Motor neuron (in vitro differentiated cells): ENCODE measurements around the gene SEMA4F. TPM values are rescaled to one million over a fixed set of nuclear protein-coding genes. Genes with fewer than 3 reads are reported as not detected.

ENCODE experiments used
- ATAC-seq, 8 experiments: fragments of 200-7000 bp; cut with Tn5 transposase; replicated peaks in 6 of 8; 2 replicates each; pipeline ENCODE4 v1.8.0; 2021; ENCODE audit warnings: mild to moderate bottlenecking in 8 of 8, moderate library complexity in 8 of 8
- H3K27ac ChIP-seq, 2 donors: fragments of 250-450 bp; sonication (Bioruptor Pico); 2 replicates each; pipeline ENCODE4 v1.9.0; 2021; ENCODE audit warnings: antibody characterized with exemption in 2 of 2, mild to moderate bottlenecking in 2 of 2, moderate library complexity in 1 of 2
- H3K4me1 ChIP-seq, 2 donors: fragments of 250-450 bp; sonication (Bioruptor Pico); replicated peaks in 1 of 2; 2 replicates each; pipeline ENCODE4 v1.6.1; 2021; ENCODE audit warnings: antibody characterized with exemption in 2 of 2, mild to moderate bottlenecking in 2 of 2, moderate library complexity in 1 of 2
- H3K4me3 ChIP-seq, 5 donors: fragments of 250-450 bp; sonication (Bioruptor Pico); 2 replicates each; pipeline ENCODE4 v1.9.0; 2021; ENCODE audit warnings: antibody characterized with exemption in 5 of 5, mild to moderate bottlenecking in 5 of 5, moderate library complexity in 4 of 5
- WGBS, 10 experiments: fragments of 450-650 bp; shearing (Covaris generic); methylation state at CpG; one replicate each; pipeline ENCODE4 v1.0.0; 2022; 5-methylcytosine and 5-hydroxymethylcytosine counted together
- in situ Hi-C, 9 experiments: fragments of 400-800 bp; cut with MboI; loops; one replicate each; pipeline ENCODE4 v1.15.0; 2021; ENCODE audit warnings: low sequenced_read_pairs in 9 of 9, low pct_unique_long_range_greater_than_20kb in 2 of 9; ENCODE audit not compliant: unreplicated experiment in 9 of 9
- total RNA-seq, 8 experiments: library from RNA; unstranded; fragments of 300-600 nt; gene quantifications; 2 replicates each; pipeline versions ENCODE4 v1.2.3 to v1.2.4, GENCODE V29; 2022

The SEMA4F gene
- total RNA-seq, 8 experiments from 2014 or later = 0.31 to 21.4 (median 10.4) TPM

- in situ Hi-C loops = loop anchor here in 1 of 9 experiments (25.0 kb wide), 1 partner anchor 962 kb away; the partner anchor contains the start of gene MRPL19
- no peaks in the 10 kb centered on the region for H3K4me1 ChIP-seq
- H3K27ac ChIP-seq = no peak overlapping the region
- WGBS, 10 experiments = 33 to 100% (median 88%) methylated on average over 1 to 4 of the region's 6 CpGs; no CpG with 5 or more reads in 4 of the 10 experiments
- no peak overlapping the region for H3K4me3 ChIP-seq
- ATAC-seq = no peak
Measured at GRCh38 chr2:74675090-74675489, 21.0 kb downstream of the SEMA4F start.

- in situ Hi-C loops = loop anchor here in 1 of 9 experiments (25.0 kb wide), 1 partner anchor 961 kb away; the partner anchor contains the start of gene MRPL19
- H3K4me1 ChIP-seq = no peaks in the 10 kb centered on the region
- 49 to 100% (median 82%) methylated on average over 1 to 4 of the region's 4 CpGs; no CpG with 5 or more reads in 2 of the 10 experiments for WGBS, 10 experiments
- H3K27ac ChIP-seq = no peak overlapping the region
- ATAC-seq = no peak
- H3K4me3 ChIP-seq = no peak overlapping the region
Measured at GRCh38 chr2:74676331-74676730, 22.3 kb downstream of the SEMA4F start.

GRCh38 chr2:74679615-74680014, 25.6 kb downstream of the SEMA4F start:
- 83 to 95% (median 93%) methylated on average over 2 to 9 of the region's 15 CpGs; no CpG with 5 or more reads in 7 of the 10 experiments for WGBS, 10 experiments
- in situ Hi-C loops = loop anchor here in 1 of 9 experiments (25.0 kb wide), 1 partner anchor 958 kb away; the partner anchor contains the start of gene MRPL19
- ATAC-seq = no peak

GRCh38 chr2:74682501-74682900, 28.5 kb downstream of the SEMA4F start:
- in situ Hi-C loops = loop anchor here in 1 of 9 experiments (25.0 kb wide), 1 partner anchor 955 kb away; the partner anchor contains the start of gene MRPL19
- H3K4me3 ChIP-seq = no peak overlapping the region
- no peaks in the 10 kb centered on the region for H3K4me1 ChIP-seq
- H3K27ac ChIP-seq = no peak overlapping the region
- ATAC-seq = no peak

More at GRCh38 chr2:74679615-74680014, 25.6 kb downstream of the SEMA4F start:
- Histone ChIP-seq H3K4me3 (no peak overlapping the region), H3K27ac (no peak overlapping the region), H3K4me1 (no peaks in the 10 kb centered on the region)

- in situ Hi-C loops = loop anchor here in 1 of 9 experiments (25.0 kb wide), 1 partner anchor 952 kb away; the partner anchor contains the start of gene MRPL19
- Histone ChIP-seq H3K27ac (no peak overlapping the region), H3K4me1 (no peaks in the 10 kb centered on the region), H3K4me3 (no peak overlapping the region)
- no peak for ATAC-seq
- WGBS, 10 experiments = 60 to 100% (median 75%) methylated on average over 1 to 3 of the region's 3 CpGs; no CpG with 5 or more reads in 1 of the 10 experiments
Measured at GRCh38 chr2:74685408-74685807, 31.4 kb downstream of the SEMA4F start.

- H3K4me3 ChIP-seq = no peak overlapping the region
- no peaks in the 10 kb centered on the region for H3K4me1 ChIP-seq
- no peak overlapping the region for H3K27ac ChIP-seq
- no peak for ATAC-seq
- in situ Hi-C loops = loop anchor here in 1 of 9 experiments (25.0 kb wide), 1 partner anchor 948 kb away; the partner anchor contains the start of gene MRPL19
- WGBS, 10 experiments = 50 to 100% (median 100%) methylated on average over 1 of the region's 1 CpG; no CpG with 5 or more reads in 4 of the 10 experiments
Measured at GRCh38 chr2:74688881-74689280, 34.8 kb downstream of the SEMA4F start.

- in situ Hi-C loops = loop anchor here in 1 of 9 experiments (25.0 kb wide), 1 partner anchor 948 kb away; the partner anchor contains the start of gene MRPL19
- Histone ChIP-seq H3K27ac (no peak overlapping the region), H3K4me1 (no peaks in the 10 kb centered on the region), H3K4me3 (no peak overlapping the region)
- WGBS, 10 experiments = 10 to 100% (median 57%) methylated on average over 1 to 3 of the region's 3 CpGs; no CpG with 5 or more reads in 2 of the 10 experiments
- no peak for ATAC-seq
Measured at GRCh38 chr2:74689671-74690070, 35.6 kb downstream of the SEMA4F start.

- peak in 6 of 8 experiments; percentile 37 to 93 (median 76) for ATAC-seq
- no peaks in the 10 kb centered on the region for H3K4me1 ChIP-seq
- in situ Hi-C loops = loop anchor here in 1 of 9 experiments (25.0 kb wide), 1 partner anchor 947 kb away; the partner anchor contains the start of gene MRPL19
- no peak overlapping the region for H3K27ac ChIP-seq
- 0 to 22% (median 7%) methylated on average over 3 to 4 of the region's 4 CpGs; no CpG with 5 or more reads in 1 of the 10 experiments for WGBS, 10 experiments
- H3K4me3 ChIP-seq = no peak overlapping the region
Measured at GRCh38 chr2:74690571-74690970, 36.5 kb downstream of the SEMA4F start.

- Histone ChIP-seq H3K4me3 (no peak overlapping the region), H3K27ac (no peak overlapping the region), H3K4me1 (no peaks in the 10 kb centered on the region)
- ATAC-seq = no peak
- WGBS, 10 experiments = 68 to 100% (median 80%) methylated on average over 1 to 3 of the region's 5 CpGs; no CpG with 5 or more reads in 4 of the 10 experiments
- in situ Hi-C loops = loop anchor here in 1 of 9 experiments (25.0 kb wide), 1 partner anchor 945 kb away; the partner anchor contains the start of gene MRPL19
Measured at GRCh38 chr2:74691929-74692328, 37.9 kb downstream of the SEMA4F start.

- Histone ChIP-seq H3K4me1 (no peaks in the 10 kb centered on the region), H3K27ac (no peak overlapping the region), H3K4me3 (no peak overlapping the region)
- ATAC-seq = no peak
- in situ Hi-C loops = loop anchor here in 1 of 9 experiments (25.0 kb wide), 1 partner anchor 944 kb away; the partner anchor contains the start of gene MRPL19
Measured at GRCh38 chr2:74693213-74693612, 39.2 kb downstream of the SEMA4F start.

GRCh38 chr2:74693668-74694067, 39.6 kb downstream of the SEMA4F start:
- ATAC-seq = no peak
- 0 to 100% (median 60%) methylated on average over 1 of the region's 1 CpG; no CpG with 5 or more reads in 2 of the 10 experiments for WGBS, 10 experiments
- Histone ChIP-seq H3K4me1 (no peaks in the 10 kb centered on the region), H3K4me3 (no peak overlapping the region), H3K27ac (no peak overlapping the region)
- in situ Hi-C loops = loop anchor here in 1 of 9 experiments (25.0 kb wide), 1 partner anchor 944 kb away; the partner anchor contains the start of gene MRPL19

GRCh38 chr2:74694281-74694680, 40.2 kb downstream of the SEMA4F start:
- 55 to 100% (median 81%) methylated on average over 1 to 3 of the region's 3 CpGs for WGBS, 10 experiments
- ATAC-seq = no peak
- in situ Hi-C loops = loop anchor here in 1 of 9 experiments (25.0 kb wide), 1 partner anchor 943 kb away; the partner anchor contains the start of gene MRPL19
- no peak overlapping the region for H3K27ac ChIP-seq
- H3K4me3 ChIP-seq = no peak overlapping the region
- no peaks in the 10 kb centered on the region for H3K4me1 ChIP-seq

GRCh38 chr2:74695663-74696062, 41.6 kb downstream of the SEMA4F start:
- 33 to 100% (median 62%) methylated on average over 1 to 4 of the region's 4 CpGs; no CpG with 5 or more reads in 2 of the 10 experiments for WGBS, 10 experiments
- Histone ChIP-seq H3K4me1 (no peaks in the 10 kb centered on the region), H3K4me3 (no peak overlapping the region), H3K27ac (no peak overlapping the region)
- no peak for ATAC-seq
- in situ Hi-C loops = loop anchor here in 1 of 9 experiments (25.0 kb wide), 1 partner anchor 942 kb away; the partner anchor contains the start of gene MRPL19
